ENCODE measurements around the gene JAGN1.

GRCh38 chr3:9916734-9917680, 26.6 kb downstream of the JAGN1 start, which contains the start of gene IL17RC:
- TF ChIP-seq CTCF (IDR thresholded peaks at IDR 0.05) (no peak), POLR2A (IDR thresholded peaks at IDR 0.05) (no peak), EP300 (IDR thresholded peaks at IDR 0.05) (no peak)

Data from suprapubic skin (tissue), 3 donors.